HCT116 (cell line): ENCODE results near the gene ETV5. TPM values are rescaled to one million over a fixed set of nuclear protein-coding genes. Genes with fewer than 3 reads are reported as not detected.

Experiments
- ATAC-seq: fragments of 200-7000 bp; cut with Tn5 transposase; 2 replicates; pipeline ENCODE4 v1.9.1; 2020; ENCODE audit warnings: mild to moderate bottlenecking, moderate library complexity
- BruUV-seq: library from RNA; stranded (reverse); fragments of 400-500 nt; replicated peaks from 2 replicates; lab custom pipeline; 2021; lab: Mats Ljungman, UMichigan
- CTCF ChIA-PET: fragments of 300-600 bp; sonication (Branson Sonifier 250); formaldehyde crosslinking; loops from one replicate; lab custom pipeline; 2021; ENCODE audit warnings: antibody characterized with exemption; lab: Charles Lee
- POLR2A ChIA-PET: fragments of 300-600, 350-600 bp; sonication (Branson Sonifier 250); formaldehyde crosslinking; loops from one replicate; lab custom pipeline; 2021; ENCODE audit warnings: antibody characterized with exemption; lab: Charles Lee
- RAD21 ChIA-PET, 2 experiments: fragments of 300-600 bp; sonication (Branson Sonifier 250); formaldehyde crosslinking; loops; one replicate each; lab custom pipeline; 2023; ENCODE audit warnings: low total read pairs in 2 of 2; ENCODE audit not compliant: uncharacterized antibody in 2 of 2, unreplicated experiment in 2 of 2, low non-redundant PET in 1 of 2; lab: Charles Lee
- DNase-seq: peaks from one replicate; pipeline ENCODE4 v3.0.0-alpha.2; 2010; ENCODE audit warnings: low read depth, low spot score
- H2AFZ ChIP-seq: fragments of 200-600 bp; shearing (Covaris generic), sonication (generic); 2 replicates; pipeline ENCODE4 v1.6.1; 2017; ENCODE audit warnings: low read depth, mixed run types, mixed read lengths, antibody characterized with exemption, low read length; ENCODE audit not compliant: poor library complexity, severe bottlenecking
- H3K27ac ChIP-seq: 2 replicates; pipeline ENCODE4 v1.5.1; 2012; ENCODE audit warnings: low read depth, low read length
- H3K27me3 ChIP-seq: fragments of 200-600 bp; sonication (generic); 2 replicates; pipeline ENCODE4 v1.6.1; 2016; ENCODE audit warnings: mixed run types, low read length, mixed read lengths; ENCODE audit not compliant: insufficient read depth
- H3K36me3 ChIP-seq, 2 experiments: fragments of 200-500 bp in 1 of 2; fragments of 200-600 bp in 1 of 2; sonication (Bioruptor generic) in 1 of 2; sonication (generic) in 1 of 2; 2 replicates each; pipeline versions ENCODE4 v1.5.1 to v1.6.1; 2014 to 2016; ENCODE audit warnings: low read length in 2 of 2, inconsistent platforms in 1 of 2, mixed read lengths in 1 of 2, mixed run types in 1 of 2; ENCODE audit not compliant: insufficient read depth in 2 of 2, control insufficient read depth in 1 of 2
- H3K4me1 ChIP-seq, 2 experiments: fragments of 200-600 bp in 1 of 2; sonication (generic) in 1 of 2; 2 replicates each; pipeline versions ENCODE4 v1.5.1 to v1.6.1; 2012 to 2017; ENCODE audit warnings: low read length in 2 of 2, inconsistent platforms in 1 of 2, mild to moderate bottlenecking in 1 of 2, mixed read lengths in 1 of 2, mixed run types in 1 of 2, moderate library complexity in 1 of 2; ENCODE audit not compliant: insufficient read depth in 2 of 2, control insufficient read depth in 1 of 2
- H3K4me2 ChIP-seq: fragments of 200-600 bp; sonication (generic); 2 replicates; pipeline ENCODE4 v1.6.1; 2017; ENCODE audit warnings: mixed run types, low read length, mixed read lengths
- H3K4me3 ChIP-seq, 2 experiments: fragments of 200-600 bp in 1 of 2; sonication (generic) in 1 of 2; replicated peaks in 1 of 2; 2 replicates each; pipeline ENCODE4 v1.5.1; 2011 to 2016; ENCODE audit warnings: low read length in 2 of 2, control low read depth in 1 of 2, low read depth in 1 of 2, mild to moderate bottlenecking in 1 of 2, mixed read lengths in 1 of 2, mixed run types in 1 of 2
- H3K79me2 ChIP-seq: fragments of 200-600 bp; sonication (generic); 2 replicates; pipeline ENCODE4 v1.6.1; 2017; ENCODE audit warnings: mild to moderate bottlenecking, mixed run types, low read length, moderate library complexity, mixed read lengths; ENCODE audit not compliant: insufficient read depth
- H3K9ac ChIP-seq: fragments of 200-600 bp; sonication (generic); 2 replicates; pipeline ENCODE4 v1.6.1; 2016; ENCODE audit warnings: low read length, mixed read lengths
- H3K9me2 ChIP-seq: fragments of 200-600 bp; sonication (generic), shearing (Covaris generic); 2 replicates; pipeline ENCODE4 v1.6.1; 2017; ENCODE audit warnings: mixed run types, mild to moderate bottlenecking, moderate library complexity; ENCODE audit not compliant: insufficient read depth
- H3K9me3 ChIP-seq, 2 experiments: fragments of 200-500 bp in 1 of 2; fragments of 200-600 bp in 1 of 2; sonication (Bioruptor generic) in 1 of 2; sonication (generic) in 1 of 2; 2 replicates each; pipeline ENCODE4 v1.6.1; 2014 to 2017; ENCODE audit warnings: low read length in 2 of 2, mixed read lengths in 2 of 2, inconsistent platforms in 1 of 2, low read depth in 1 of 2, mild to moderate bottlenecking in 1 of 2, mixed run types in 1 of 2, moderate library complexity in 1 of 2; ENCODE audit not compliant: control insufficient read depth in 1 of 2, insufficient read depth in 1 of 2
- H4K20me1 ChIP-seq: fragments of 200-600 bp; sonication (generic), shearing (Covaris generic); 2 replicates; pipeline ENCODE4 v1.6.1; 2017; ENCODE audit warnings: mixed run types, mild to moderate bottlenecking, moderate library complexity; ENCODE audit not compliant: insufficient read depth
- CBX3 ChIP-seq: IDR thresholded peaks from 2 replicates; pipeline ENCODE4 v1.6.1; 2012; ENCODE audit warnings: low read depth
- CEBPB ChIP-seq: IDR thresholded peaks from 2 replicates; pipeline ENCODE4 v1.6.1; 2012; ENCODE audit warnings: low read depth
- CTCF ChIP-seq, 3 experiments: fragments of 200-600 bp in 1 of 3; sonication (generic) in 1 of 3; IDR thresholded peaks in 2 of 3; conservative IDR thresholded peaks in 1 of 3; 2 replicates each; pipeline ENCODE4 v1.5.1; 2012 to 2017; ENCODE audit warnings: low read depth in 2 of 3, low read length in 2 of 3, antibody characterized with exemption in 1 of 3, borderline replicate concordance in 1 of 3, control low read depth in 1 of 3, mild to moderate bottlenecking in 1 of 3, mixed read lengths in 1 of 3, mixed run types in 1 of 3, moderate library complexity in 1 of 3; ENCODE audit not compliant: insufficient read depth in 1 of 3
- EGR1 ChIP-seq: IDR thresholded peaks from 2 replicates; pipeline ENCODE4 v1.6.1; 2012; ENCODE audit warnings: low read depth
- EZH2phosphoT487 ChIP-seq: fragments of 200-600 bp; IDR thresholded peaks from 2 replicates; pipeline ENCODE4 v1.6.1; 2018; ENCODE audit warnings: antibody characterized with exemption, borderline replicate concordance
- FOSL1 ChIP-seq: IDR thresholded peaks from 2 replicates; pipeline ENCODE4 v1.6.1; 2012; ENCODE audit warnings: low read depth
- JUND ChIP-seq: IDR thresholded peaks from 2 replicates; pipeline ENCODE4 v1.6.1; 2012
- POLR2AphosphoS5 ChIP-seq: IDR thresholded peaks from 2 replicates; pipeline ENCODE4 v1.6.1; 2011; ENCODE audit warnings: mild to moderate bottlenecking, low read depth, low read length, moderate library complexity
- RAD21 ChIP-seq: IDR thresholded peaks from 2 replicates; pipeline ENCODE4 v1.6.1; 2012; ENCODE audit warnings: low read depth, mild to moderate bottlenecking
- REST ChIP-seq: IDR thresholded peaks from 2 replicates; pipeline ENCODE4 v1.6.1; 2012; ENCODE audit warnings: low read depth
- SP1 ChIP-seq: IDR thresholded peaks from 2 replicates; pipeline ENCODE4 v1.6.1; 2012; ENCODE audit warnings: low read depth
- SRF ChIP-seq: IDR thresholded peaks from 2 replicates; pipeline ENCODE4 v1.6.1; 2012; ENCODE audit warnings: low read depth
- TCF7L2 ChIP-seq: IDR thresholded peaks from 2 replicates; pipeline ENCODE4 v1.7.0; 2011; ENCODE audit warnings: borderline replicate concordance, inconsistent platforms; ENCODE audit not compliant: insufficient read depth, insufficient read length; ENCODE audit errors: extremely low read depth
- YY1 ChIP-seq: IDR thresholded peaks from 2 replicates; pipeline ENCODE4 v1.6.1; 2011; ENCODE audit warnings: low read length, low read depth, moderate library complexity, mild to moderate bottlenecking; ENCODE audit not compliant: insufficient replicate concordance; ENCODE audit errors: extremely low read depth
- ZNF274 ChIP-seq: fragments of 200-500 bp; sonication (Bioruptor generic); IDR thresholded peaks from 2 replicates; pipeline ENCODE4 v1.6.1; 2014; ENCODE audit warnings: mild to moderate bottlenecking, low read depth, low read length, inconsistent platforms
- intact Hi-C: fragments of 100-400 bp; cut with micrococcal nuclease; formaldehyde crosslinking; loops from 2 replicates; pipeline ENCODE4 v1.10.0; 2022
- total RNA-seq: library from RNA; stranded (reverse); gene quantifications from one replicate; pipeline ENCODE4 v1.2.1, GENCODE V29; 2021; ENCODE audit not compliant: unreplicated experiment
- TF ChIP-seq, protein P1 (sequence below): IDR thresholded peaks from 2 replicates; pipeline ENCODE4 v1.6.1; 2011; ENCODE audit warnings: mild to moderate bottlenecking, low read length, moderate library complexity; ENCODE audit not compliant: insufficient replicate concordance; ENCODE audit errors: extremely low read depth
- TF ChIP-seq, protein P2 (sequence below): IDR thresholded peaks from 2 replicates; pipeline ENCODE4 v1.6.1; 2012

Gene ETV5
- total RNA-seq, 1 experiment from 2014 or later = 89.7 TPM

DNA sequence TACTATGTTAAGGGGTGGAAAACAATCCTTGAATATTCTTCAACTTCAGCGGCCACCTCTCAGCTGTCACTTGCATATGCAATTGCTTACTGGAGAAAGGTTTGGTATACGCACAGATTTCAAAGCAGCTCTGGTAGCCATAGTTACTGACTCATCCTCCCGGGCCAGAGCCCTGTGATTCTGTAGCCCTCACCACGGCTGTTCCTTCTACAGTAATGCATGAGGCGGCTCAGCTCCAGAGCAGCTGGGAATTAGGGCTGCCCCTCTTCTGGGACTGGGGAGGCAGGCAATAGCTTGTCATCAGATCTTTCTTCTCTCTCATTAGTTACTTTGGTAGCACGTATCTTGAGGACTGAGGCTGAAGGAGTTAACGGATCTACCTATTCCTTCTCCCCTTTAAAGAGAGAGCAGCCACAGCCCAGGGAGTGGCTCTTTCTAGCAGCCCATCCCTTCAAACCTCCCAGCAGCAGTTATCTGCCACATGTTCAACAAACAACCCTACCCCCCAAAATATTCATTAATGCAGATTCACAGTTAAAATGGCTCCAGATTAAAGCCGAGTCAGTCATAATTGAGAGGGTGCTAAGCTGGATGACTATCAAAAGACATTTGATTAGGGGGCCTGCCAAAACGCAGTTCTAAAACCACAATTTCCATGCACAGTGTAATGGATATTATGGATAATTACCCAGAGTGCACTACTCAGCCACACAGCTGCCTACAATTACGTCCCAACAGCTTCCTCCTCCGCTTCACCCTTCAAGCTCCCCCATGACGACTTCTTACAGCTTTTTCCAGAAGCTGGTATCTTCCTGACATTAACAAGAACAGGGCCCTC is 54.7 kb downstream of the ETV5 start:
- no peak overlapping the region for H3K4me2 ChIP-seq
- peaks cover 12 to 32% of the 10 kb centered on the region in 2 experiments; a peak in 3 of 4 replicates for H3K36me3 ChIP-seq
- intact Hi-C loops = no loop called here
- ChIA-PET CTCF (no interaction called here), POLR2A (no interaction called here), RAD21 (no interaction called here)
- no peaks in the 10 kb centered on the region for H3K9me3 ChIP-seq
- H2AFZ ChIP-seq = no peak overlapping the region
- no peak for TF ChIP-seq CEBPB
- no peak for TF ChIP-seq YY1
- TF ChIP-seq, protein P1, sequence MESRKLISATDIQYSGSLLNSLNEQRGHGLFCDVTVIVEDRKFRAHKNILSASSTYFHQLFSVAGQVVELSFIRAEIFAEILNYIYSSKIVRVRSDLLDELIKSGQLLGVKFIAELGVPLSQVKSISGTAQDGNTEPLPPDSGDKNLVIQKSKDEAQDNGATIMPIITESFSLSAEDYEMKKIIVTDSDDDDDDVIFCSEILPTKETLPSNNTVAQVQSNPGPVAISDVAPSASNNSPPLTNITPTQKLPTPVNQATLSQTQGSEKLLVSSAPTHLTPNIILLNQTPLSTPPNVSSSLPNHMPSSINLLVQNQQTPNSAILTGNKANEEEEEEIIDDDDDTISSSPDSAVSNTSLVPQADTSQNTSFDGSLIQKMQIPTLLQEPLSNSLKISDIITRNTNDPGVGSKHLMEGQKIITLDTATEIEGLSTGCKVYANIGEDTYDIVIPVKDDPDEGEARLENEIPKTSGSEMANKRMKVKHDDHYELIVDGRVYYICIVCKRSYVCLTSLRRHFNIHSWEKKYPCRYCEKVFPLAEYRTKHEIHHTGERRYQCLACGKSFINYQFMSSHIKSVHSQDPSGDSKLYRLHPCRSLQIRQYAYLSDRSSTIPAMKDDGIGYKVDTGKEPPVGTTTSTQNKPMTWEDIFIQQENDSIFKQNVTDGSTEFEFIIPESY = no peak
- no peak for TF ChIP-seq EGR1
- no peak for TF ChIP-seq REST
- TF ChIP-seq, protein P2, sequence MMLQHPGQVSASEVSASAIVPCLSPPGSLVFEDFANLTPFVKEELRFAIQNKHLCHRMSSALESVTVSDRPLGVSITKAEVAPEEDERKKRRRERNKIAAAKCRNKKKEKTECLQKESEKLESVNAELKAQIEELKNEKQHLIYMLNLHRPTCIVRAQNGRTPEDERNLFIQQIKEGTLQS = no peak
- TF ChIP-seq POLR2AphosphoS5 = no peak
- no peak for TF ChIP-seq CTCF (IDR thresholded peaks at IDR 0.05 in 2 of 3, conservative IDR thresholded peaks at IDR 0.05 in 1 of 3; ENCODE audit: borderline replicate concordance in 1 of 3, insufficient read depth in 1 of 3, low read depth in 2 of 3, low read length in 2 of 3)
- no peak for TF ChIP-seq ZNF274
- no peak for TF ChIP-seq SP1
- no peak for TF ChIP-seq CBX3
- TF ChIP-seq SRF = no peak
- no peak for TF ChIP-seq RAD21
- TF ChIP-seq FOSL1 = no peak
- TF ChIP-seq TCF7L2 = no peak
- TF ChIP-seq EZH2phosphoT487 = no peak
- no peak for TF ChIP-seq JUND
- no peak for DNase-seq
- no TSS peak for BruUV-seq
- H3K9me2 ChIP-seq = no peaks in the 10 kb centered on the region
- no peak overlapping the region for H3K27ac ChIP-seq
- no peak overlapping the region for H3K9ac ChIP-seq
- no peaks in the 10 kb centered on the region for H3K79me2 ChIP-seq
- no peaks in the 10 kb centered on the region for H3K27me3 ChIP-seq
- no peaks in the 10 kb centered on the region for H4K20me1 ChIP-seq
- no peak overlapping the region for H3K4me3 ChIP-seq
- H3K4me1 ChIP-seq = no peaks in the 10 kb centered on the region
- ATAC-seq = no peak
